Measurements from ENCODE around the gene SLC17A7. TPM values are rescaled to one million over a fixed set of nuclear protein-coding genes. Genes with fewer than 3 reads are reported as not detected.
A peak's percentile ranks its signal among the peaks of the same experiment; 100 is the strongest.
"Not testable (repeated sequence)": the region's sequence is repeated elsewhere in the genome, so short reads cannot be mapped to it uniquely, and the experiment has no call there.

SLC17A7 gene
- total RNA-seq, 1 experiment from 2014 or later, result not detected

GRCh38 chr19:49469828-49470614 is 28.7 kb upstream of the SLC17A7 start:
- peak; percentile 18 for DNase-seq (ENCODE audit: low read depth)

- DNase-seq (ENCODE audit: low read depth), result peak; percentile 46
Measured at GRCh38 chr19:49468746-49469447, 27.6 kb upstream of the SLC17A7 start.

GRCh38 chr19:49468199-49468598 is 26.9 kb upstream of the SLC17A7 start:
- no peak for DNase-seq (ENCODE audit: low read depth)

- no peak for DNase-seq (ENCODE audit: low read depth)
Measured at GRCh38 chr19:49465371-49465770, 24.0 kb upstream of the SLC17A7 start.

- no peak for DNase-seq (ENCODE audit: low read depth)
Measured at GRCh38 chr19:49463960-49464740, 22.8 kb upstream of the SLC17A7 start.

GRCh38 chr19:49462492-49462891 is 21.2 kb upstream of the SLC17A7 start:
- no peak for DNase-seq (ENCODE audit: low read depth)

GRCh38 chr19:49461656-49462055 is 20.3 kb upstream of the SLC17A7 start:
- no peak for DNase-seq (ENCODE audit: low read depth)

- not testable (repeated sequence) for DNase-seq (ENCODE audit: low read depth)
Measured at GRCh38 chr19:49461130-49461529, 19.8 kb upstream of the SLC17A7 start.

GRCh38 chr19:49459388-49459787 is 18.1 kb upstream of the SLC17A7 start:
- DNase-seq (ENCODE audit: low read depth), result no peak

- no peak for DNase-seq (ENCODE audit: low read depth)
Measured at GRCh38 chr19:49458567-49458903, 17.2 kb upstream of the SLC17A7 start.

GRCh38 chr19:49456326-49456725 is 15.0 kb upstream of the SLC17A7 start:
- DNase-seq (ENCODE audit: low read depth), result no peak

- no peak for DNase-seq (ENCODE audit: low read depth)
Measured at GRCh38 chr19:49455773-49456172, 14.4 kb upstream of the SLC17A7 start.

- no peak for DNase-seq (ENCODE audit: low read depth)
Measured at GRCh38 chr19:49453757-49454240, 12.5 kb upstream of the SLC17A7 start.

GRCh38 chr19:49453013-49453756 is 11.9 kb upstream of the SLC17A7 start, which contains the start of gene ALDH16A1:
Gene ALDH16A1 (plus strand): TSS chr19:49453225. CDS start chr19:49453332, 107 bp downstream.
- peak; percentile 98 for DNase-seq (ENCODE audit: low read depth)

GRCh38 chr19:49451430-49452181 is 10.3 kb upstream of the SLC17A7 start, which contains the start of gene PIH1D1:
Gene PIH1D1 (minus strand): TSS chr19:49451814. CDS start chr19:49451574, 240 bp downstream.
- peak; percentile 100 for DNase-seq (ENCODE audit: low read depth)

- no peak for DNase-seq (ENCODE audit: low read depth)
Measured at GRCh38 chr19:49450405-49450804, 9.1 kb upstream of the SLC17A7 start.

- no peak for DNase-seq (ENCODE audit: low read depth)
Measured at GRCh38 chr19:49448432-49448786, 7.1 kb upstream of the SLC17A7 start.

- DNase-seq (ENCODE audit: low read depth), result no peak
Measured at GRCh38 chr19:49447485-49448431, 6.4 kb upstream of the SLC17A7 start.

- no peak for DNase-seq (ENCODE audit: low read depth)
Measured at GRCh38 chr19:49445997-49446396, 4.7 kb upstream of the SLC17A7 start.
